PC-9 (cell line): ENCODE measurements around the gene RBM3.

Experiments
- EZH2 ChIP-seq: fragments of 200-600 bp; sonication (generic); IDR thresholded peaks from 2 replicates; pipeline ENCODE4 v1.8.0; 2017; ENCODE audit warnings: antibody characterized with exemption, low read depth
- TF ChIP-seq, protein P1 (sequence below): fragments of 200-600 bp; sonication (generic); conservative IDR thresholded peaks from 2 replicates; pipeline ENCODE4 v1.6.1; 2017; ENCODE audit warnings: mixed run types, antibody characterized with exemption, mild to moderate bottlenecking, moderate library complexity

DNA sequence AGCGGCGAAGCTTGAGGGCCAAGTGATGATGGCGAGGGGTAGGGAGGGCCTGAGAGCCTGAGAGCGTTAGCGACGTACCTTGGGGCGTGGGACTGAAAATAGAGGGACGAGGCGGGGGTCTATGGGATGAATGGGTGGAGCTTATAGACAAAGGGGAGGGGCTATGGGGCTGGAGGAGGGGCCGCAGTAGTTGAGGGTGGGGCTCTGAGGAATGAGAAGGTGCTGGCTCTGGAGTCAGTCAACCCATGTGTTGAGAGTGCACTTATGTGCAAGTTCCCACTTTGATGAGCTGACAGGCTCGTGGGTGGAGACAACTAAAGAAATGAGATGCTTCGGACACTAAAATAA lies 34.3 kb upstream of the RBM3 start:
- TF ChIP-seq, protein P1, sequence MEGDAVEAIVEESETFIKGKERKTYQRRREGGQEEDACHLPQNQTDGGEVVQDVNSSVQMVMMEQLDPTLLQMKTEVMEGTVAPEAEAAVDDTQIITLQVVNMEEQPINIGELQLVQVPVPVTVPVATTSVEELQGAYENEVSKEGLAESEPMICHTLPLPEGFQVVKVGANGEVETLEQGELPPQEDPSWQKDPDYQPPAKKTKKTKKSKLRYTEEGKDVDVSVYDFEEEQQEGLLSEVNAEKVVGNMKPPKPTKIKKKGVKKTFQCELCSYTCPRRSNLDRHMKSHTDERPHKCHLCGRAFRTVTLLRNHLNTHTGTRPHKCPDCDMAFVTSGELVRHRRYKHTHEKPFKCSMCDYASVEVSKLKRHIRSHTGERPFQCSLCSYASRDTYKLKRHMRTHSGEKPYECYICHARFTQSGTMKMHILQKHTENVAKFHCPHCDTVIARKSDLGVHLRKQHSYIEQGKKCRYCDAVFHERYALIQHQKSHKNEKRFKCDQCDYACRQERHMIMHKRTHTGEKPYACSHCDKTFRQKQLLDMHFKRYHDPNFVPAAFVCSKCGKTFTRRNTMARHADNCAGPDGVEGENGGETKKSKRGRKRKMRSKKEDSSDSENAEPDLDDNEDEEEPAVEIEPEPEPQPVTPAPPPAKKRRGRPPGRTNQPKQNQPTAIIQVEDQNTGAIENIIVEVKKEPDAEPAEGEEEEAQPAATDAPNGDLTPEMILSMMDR, result no peak; the same call in 1 of the 2 replicates
- no peak for TF ChIP-seq EZH2
